ENCODE measurements around the gene CHCHD6. TPM values are rescaled to one million over a fixed set of nuclear protein-coding genes. Genes with fewer than 3 reads are reported as not detected.

CHCHD6 gene
- total RNA-seq, 2 donors from 2014 or later: 9.9 to 15.5 TPM

DNA sequence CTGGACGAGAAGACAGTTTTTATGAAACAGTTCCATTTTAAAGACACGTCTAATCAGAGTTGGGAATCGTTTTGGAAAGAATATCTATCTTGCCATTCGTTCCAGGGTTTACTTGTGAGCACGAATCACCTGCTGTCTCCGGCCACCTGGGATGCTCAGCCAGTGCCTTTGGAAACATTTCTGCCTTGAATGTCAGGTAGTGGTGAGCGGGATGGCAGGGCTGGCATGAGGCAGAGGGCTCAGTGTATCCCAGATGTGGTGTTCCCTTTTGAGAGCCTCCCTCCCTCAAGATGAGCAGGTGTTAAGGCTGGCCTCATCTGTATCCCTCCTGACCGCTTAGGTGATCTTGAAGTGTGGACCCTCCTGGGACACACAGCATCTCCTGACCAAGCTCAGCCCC, 231.0 kb downstream of the CHCHD6 start:
- Mint-ChIP-seq H3K4me1 (ENCODE audit: low read depth) (no peaks in the 10 kb centered on the region), H3K27me3 (ENCODE audit: low read depth) (no peaks in the 10 kb centered on the region), H3K36me3 (ENCODE audit: insufficient read depth in 2 of 2) (no peaks in the 10 kb centered on the region), H3K9me3 (no peaks in the 10 kb centered on the region), H3K27ac (no peak overlapping the region), H3K4me3 (no peak overlapping the region)
- no peak for ATAC-seq (replicated peaks in 1 of 2)
- DNase-seq: no peak

DNA sequence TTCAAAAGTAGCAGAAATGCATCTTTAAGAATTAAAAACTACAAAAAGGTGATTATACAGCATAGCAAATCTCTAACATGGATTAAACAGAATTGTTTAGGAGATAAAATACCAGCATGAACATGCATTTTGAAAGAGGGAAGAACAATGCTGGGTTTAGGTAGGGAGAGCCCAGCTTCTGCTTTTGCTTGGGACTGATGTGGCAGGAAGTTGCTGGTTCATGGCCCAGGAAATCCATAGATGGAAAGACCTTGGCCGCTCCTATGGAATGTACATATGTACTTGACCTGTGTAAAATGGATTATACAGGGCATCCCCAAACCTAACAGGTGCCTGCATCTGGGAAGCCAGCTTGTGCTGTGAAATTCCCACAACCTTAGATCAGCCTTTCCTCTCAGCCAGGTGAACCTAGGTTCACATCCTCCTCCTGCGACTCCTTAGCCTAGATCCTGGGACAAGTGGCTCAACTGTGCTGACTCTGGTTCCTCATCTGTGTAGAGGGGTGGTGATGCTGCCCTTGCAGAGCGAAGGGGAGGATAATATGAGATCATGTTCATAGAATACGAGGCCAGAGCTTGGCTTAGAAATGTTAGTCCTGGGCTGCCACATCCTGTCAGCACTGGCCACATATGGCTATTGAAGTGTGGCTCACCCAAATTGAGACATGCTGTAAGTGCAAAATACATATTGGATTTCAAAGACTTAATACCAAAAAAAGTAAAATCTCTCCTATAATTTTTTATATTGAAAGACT, 231.9 kb downstream of the CHCHD6 start:
- H3K27me3 Mint-ChIP-seq (ENCODE audit: low read depth): no peaks in the 10 kb centered on the region
- H3K4me1 Mint-ChIP-seq (ENCODE audit: low read depth): no peaks in the 10 kb centered on the region
- H3K27ac Mint-ChIP-seq: no peak overlapping the region
- H3K4me3 Mint-ChIP-seq: no peak overlapping the region
- DNase-seq: no peak
- H3K9me3 Mint-ChIP-seq: no peaks in the 10 kb centered on the region
- H3K36me3 Mint-ChIP-seq (ENCODE audit: insufficient read depth in 2 of 2): no peaks in the 10 kb centered on the region
- no peak for ATAC-seq (replicated peaks in 1 of 2)

DNA sequence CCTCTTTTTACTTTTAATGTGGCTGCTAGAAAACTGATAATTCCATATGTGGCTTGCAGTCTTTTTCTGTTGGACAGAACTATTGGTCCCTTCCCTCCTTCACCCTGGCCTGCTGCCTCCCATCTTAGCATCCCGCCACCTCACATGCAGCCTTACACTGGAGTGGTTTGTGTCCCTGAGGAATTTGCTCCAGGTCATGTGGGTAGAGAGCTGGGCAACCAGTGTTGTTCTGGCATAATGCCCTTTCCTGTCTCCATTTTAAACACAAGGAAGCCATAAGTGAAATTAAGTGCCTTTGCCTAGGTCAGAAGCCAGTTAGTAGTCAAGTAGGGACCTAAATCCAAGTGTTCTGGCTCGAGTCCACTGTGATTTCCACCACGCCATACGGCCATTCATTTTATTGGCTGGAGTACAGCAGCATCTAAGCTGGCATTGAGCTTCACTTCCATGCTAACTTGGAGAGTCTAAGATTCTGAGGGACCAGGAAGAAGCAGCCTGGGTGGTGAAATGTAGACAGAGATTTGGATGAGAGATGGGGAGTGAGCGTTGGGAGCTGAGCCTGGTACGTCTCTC, 232.9 kb downstream of the CHCHD6 start:
- no peak for DNase-seq
- H3K9me3 Mint-ChIP-seq: no peaks in the 10 kb centered on the region
- H3K27me3 Mint-ChIP-seq (ENCODE audit: low read depth): no peaks in the 10 kb centered on the region
- H3K4me1 Mint-ChIP-seq (ENCODE audit: low read depth): no peaks in the 10 kb centered on the region
- no peaks in the 10 kb centered on the region for H3K36me3 Mint-ChIP-seq (ENCODE audit: insufficient read depth in 2 of 2)
- H3K27ac Mint-ChIP-seq: no peak overlapping the region
- no peak for ATAC-seq (replicated peaks in 1 of 2)
- no peak overlapping the region for H3K4me3 Mint-ChIP-seq

DNA sequence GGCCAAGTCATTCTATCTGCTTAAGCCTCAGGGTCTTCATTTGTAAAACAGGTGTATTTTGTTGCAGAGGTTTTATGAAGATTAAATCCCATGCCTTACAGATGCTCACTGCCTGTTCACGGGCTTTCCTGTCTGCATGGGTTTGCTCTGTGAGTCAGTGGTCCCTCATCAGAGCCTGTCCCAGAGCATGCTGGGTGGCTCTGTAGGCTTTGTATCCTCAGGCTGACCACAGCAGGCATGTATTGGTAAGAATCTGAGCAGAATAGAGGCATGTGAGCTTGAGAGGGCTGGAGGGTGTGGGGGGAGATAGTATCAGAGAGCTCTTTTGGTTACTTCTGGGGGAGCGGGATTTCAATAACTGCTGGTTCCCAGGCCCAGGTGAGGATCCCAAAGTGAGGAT, 233.5 kb downstream of the CHCHD6 start:
- ATAC-seq (replicated peaks in 1 of 2) (peak in 1 of 2 donors; percentile 23), DNase-seq (no peak)
- H3K4me1 Mint-ChIP-seq (ENCODE audit: low read depth): no peaks in the 10 kb centered on the region
- no peaks in the 10 kb centered on the region for H3K36me3 Mint-ChIP-seq (ENCODE audit: insufficient read depth in 2 of 2)
- H3K9me3 Mint-ChIP-seq: no peaks in the 10 kb centered on the region
- H3K4me3 Mint-ChIP-seq: no peak overlapping the region
- no peak overlapping the region for H3K27ac Mint-ChIP-seq
- no peaks in the 10 kb centered on the region for H3K27me3 Mint-ChIP-seq (ENCODE audit: low read depth)

DNA sequence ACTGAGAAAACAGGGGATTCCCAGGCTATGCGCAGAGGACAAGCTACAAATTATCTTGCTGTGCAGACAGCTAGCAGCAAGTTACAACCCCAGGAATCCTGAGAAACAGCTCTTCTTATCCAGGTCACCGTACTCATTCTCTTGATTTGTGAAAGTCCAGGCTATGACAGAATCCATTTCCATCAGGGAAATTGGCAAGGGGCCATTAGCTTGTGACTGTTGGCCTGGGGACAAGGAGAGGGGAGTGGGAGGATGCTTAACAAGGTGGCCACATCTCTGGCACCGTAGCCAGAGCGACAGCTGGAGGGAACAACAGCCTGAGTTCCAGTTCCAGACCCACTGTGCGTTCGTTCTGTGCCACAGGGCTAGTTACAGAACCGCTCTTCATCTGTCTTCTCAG, 233.9 kb downstream of the CHCHD6 start:
- DNase-seq (no peak), ATAC-seq (replicated peaks in 1 of 2) (no peak)
- Mint-ChIP-seq H3K4me1 (ENCODE audit: low read depth) (no peaks in the 10 kb centered on the region), H3K27me3 (ENCODE audit: low read depth) (no peaks in the 10 kb centered on the region), H3K4me3 (no peak overlapping the region), H3K36me3 (ENCODE audit: insufficient read depth in 2 of 2) (no peaks in the 10 kb centered on the region), H3K9me3 (no peaks in the 10 kb centered on the region), H3K27ac (no peak overlapping the region)

DNA sequence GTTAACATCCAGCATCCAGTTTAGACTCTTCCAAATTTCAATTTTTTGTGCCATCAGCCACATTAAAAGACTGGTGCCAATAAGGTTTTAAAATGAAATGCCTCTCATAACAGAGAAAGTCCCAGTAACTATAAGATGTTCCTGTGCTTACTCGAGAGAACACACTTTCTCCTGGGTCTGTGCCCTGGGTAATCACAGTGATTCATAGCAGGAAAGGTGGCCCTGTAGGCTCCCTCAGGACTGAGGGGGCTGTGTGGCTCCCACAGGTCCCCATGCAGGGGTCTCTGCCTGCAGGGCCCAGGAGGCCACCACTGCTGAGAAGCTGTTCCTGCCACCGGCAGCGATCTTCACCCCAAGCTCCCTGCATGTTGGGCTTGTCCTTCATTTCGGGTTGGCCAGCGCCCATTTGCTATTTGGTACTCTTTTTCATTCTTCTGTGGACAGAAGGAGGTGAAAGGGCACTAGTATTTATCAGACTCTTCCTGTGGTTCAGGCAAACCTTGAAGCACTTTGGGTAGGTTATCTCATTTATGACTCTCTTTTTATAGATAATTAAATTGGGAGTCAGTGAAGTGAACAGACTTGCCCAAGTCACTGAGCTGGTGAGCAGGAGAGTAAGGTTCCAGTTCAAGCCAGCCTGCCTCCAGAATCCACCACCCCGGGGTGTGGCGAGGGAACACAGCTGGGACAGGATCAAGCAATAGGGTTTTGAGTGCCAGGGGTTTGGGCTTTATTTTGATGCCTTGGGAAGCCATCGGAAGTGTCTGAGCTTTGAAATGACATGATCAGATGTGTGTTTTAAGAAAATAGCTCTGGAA, 234.7 kb downstream of the CHCHD6 start:
- ATAC-seq (replicated peaks in 1 of 2) (no peak), DNase-seq (no peak)
- H3K27ac Mint-ChIP-seq: no peak overlapping the region
- no peaks in the 10 kb centered on the region for H3K9me3 Mint-ChIP-seq
- H3K4me1 Mint-ChIP-seq (ENCODE audit: low read depth): no peaks in the 10 kb centered on the region
- no peaks in the 10 kb centered on the region for H3K27me3 Mint-ChIP-seq (ENCODE audit: low read depth)
- no peak overlapping the region for H3K4me3 Mint-ChIP-seq
- H3K36me3 Mint-ChIP-seq (ENCODE audit: insufficient read depth in 2 of 2): no peaks in the 10 kb centered on the region

DNA sequence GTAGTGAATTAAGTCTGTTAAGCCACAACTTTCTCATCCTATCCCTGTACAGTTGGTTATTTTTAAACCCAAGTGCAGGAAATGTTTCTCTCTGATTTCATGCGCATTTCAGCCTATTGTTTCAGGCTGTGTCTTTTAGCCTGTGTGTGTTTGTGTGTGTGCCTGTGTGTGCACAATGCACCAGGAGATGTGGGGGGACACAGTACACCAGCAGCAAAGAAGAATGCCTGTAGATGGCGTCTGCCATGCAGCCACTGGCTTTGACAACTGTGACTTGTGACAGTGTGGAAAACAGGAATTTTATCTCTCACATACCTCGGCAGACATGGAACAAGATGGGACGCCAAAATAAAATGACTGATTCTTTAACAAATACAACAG, 235.3 kb downstream of the CHCHD6 start:
- Mint-ChIP-seq H3K27ac (no peak overlapping the region), H3K36me3 (ENCODE audit: insufficient read depth in 2 of 2) (no peaks in the 10 kb centered on the region), H3K27me3 (ENCODE audit: low read depth) (no peaks in the 10 kb centered on the region), H3K9me3 (no peaks in the 10 kb centered on the region), H3K4me3 (no peak overlapping the region), H3K4me1 (ENCODE audit: low read depth) (no peaks in the 10 kb centered on the region)
- ATAC-seq (replicated peaks in 1 of 2) (no peak), DNase-seq (no peak)

DNA sequence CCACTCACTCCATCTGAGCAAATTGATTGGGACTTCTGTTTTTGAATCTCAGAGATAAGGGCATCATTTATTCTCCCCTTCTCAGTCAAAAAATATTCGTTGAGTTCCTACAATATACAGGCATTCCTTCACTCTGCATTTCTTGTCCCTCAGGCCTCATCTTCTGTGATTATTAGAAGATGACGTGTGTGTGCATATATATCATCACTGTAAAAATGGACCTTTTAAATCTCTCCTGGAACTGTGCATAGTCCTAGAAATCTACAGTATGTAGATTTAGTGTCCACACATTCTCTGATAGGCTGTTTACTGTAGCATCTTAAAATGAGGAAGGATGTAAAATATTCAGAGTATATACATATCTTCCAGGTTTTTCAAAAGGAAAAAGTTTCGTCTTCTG, 235.7 kb downstream of the CHCHD6 start:
- Mint-ChIP-seq H3K27ac (no peak overlapping the region), H3K4me3 (no peak overlapping the region), H3K4me1 (ENCODE audit: low read depth) (no peaks in the 10 kb centered on the region), H3K27me3 (ENCODE audit: low read depth) (no peaks in the 10 kb centered on the region), H3K36me3 (ENCODE audit: insufficient read depth in 2 of 2) (no peaks in the 10 kb centered on the region), H3K9me3 (no peaks in the 10 kb centered on the region)
- DNase-seq (no peak), ATAC-seq (replicated peaks in 1 of 2) (no peak)

DNA sequence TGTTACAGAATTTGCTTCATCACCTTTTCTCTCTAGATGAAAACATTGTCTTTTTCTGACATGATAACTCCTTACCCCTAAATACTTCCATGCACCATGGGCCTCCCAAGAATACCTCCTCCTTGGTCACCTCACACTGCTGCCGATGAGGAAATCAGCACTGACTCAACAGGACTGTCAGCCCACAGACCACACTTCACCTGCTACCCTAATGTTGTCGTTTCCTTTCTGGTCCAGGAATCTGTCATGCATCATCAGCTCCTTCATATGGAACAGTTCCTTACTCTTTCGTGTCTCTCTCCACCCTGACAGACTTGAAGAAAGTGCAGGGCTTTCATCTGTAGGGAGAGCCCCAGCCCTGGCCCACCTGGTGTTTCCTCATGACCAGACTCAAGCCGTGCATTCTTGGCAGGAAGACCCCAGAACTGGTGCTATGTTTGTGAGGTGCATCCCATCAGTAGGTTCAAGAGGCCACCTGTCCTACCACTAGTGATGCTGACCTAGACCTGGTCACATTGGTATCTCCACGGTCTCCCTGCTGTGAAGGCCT, 237.8 kb downstream of the CHCHD6 start:
- Mint-ChIP-seq H3K4me1 (ENCODE audit: low read depth) (no peaks in the 10 kb centered on the region), H3K27me3 (ENCODE audit: low read depth) (no peaks in the 10 kb centered on the region), H3K27ac (no peak overlapping the region), H3K4me3 (no peak overlapping the region), H3K36me3 (ENCODE audit: insufficient read depth in 2 of 2) (no peaks in the 10 kb centered on the region), H3K9me3 (no peaks in the 10 kb centered on the region)
- DNase-seq (no peak), ATAC-seq (replicated peaks in 1 of 2) (no peak)

DNA sequence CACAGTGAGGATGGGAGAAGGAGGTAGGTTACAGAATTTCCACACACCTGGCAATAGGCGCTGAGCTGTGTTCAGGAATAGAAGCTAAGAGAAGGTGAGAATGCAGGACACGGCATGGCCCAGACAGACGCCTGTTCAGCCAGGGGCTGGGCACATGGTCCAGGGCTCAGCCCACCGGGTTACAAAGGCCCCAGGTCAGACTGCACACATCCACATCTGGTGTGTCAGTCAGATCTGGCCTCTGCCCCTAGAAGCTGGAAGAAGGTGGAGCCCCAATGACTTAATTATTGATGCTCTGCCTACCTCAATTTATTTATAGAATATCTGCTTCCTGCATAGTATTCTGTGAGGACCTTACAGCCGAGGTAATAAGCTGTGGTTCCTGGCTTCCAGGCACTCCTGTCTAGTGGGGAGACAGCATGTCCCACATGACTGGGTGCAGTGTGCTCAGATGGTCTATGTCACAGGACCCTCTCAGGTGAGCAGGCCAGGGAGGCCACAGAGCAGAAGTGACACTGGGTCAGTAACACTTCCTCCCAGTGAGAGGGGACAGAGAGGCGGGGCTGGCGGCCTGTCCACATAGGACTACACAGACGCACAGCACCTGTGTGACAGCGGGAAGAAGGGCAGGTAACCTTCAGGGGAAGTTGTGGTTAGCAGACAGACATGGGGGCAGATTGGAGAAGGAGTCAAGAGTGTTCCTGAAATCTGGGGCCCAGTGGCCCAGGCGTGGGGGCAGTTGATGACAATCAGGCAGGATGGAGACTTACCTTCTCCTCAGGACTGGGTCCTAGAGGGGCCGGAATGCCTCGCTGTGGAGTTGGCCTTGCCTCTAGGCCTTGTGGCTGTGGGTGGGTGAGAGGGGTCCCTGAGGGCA, 240.3 kb downstream of the CHCHD6 start:
- H3K9me3 Mint-ChIP-seq: no peaks in the 10 kb centered on the region
- H3K4me3 Mint-ChIP-seq: no peak overlapping the region
- no peak for DNase-seq
- H3K27ac Mint-ChIP-seq: no peak overlapping the region
- no peak for ATAC-seq (replicated peaks in 1 of 2)
- no peaks in the 10 kb centered on the region for H3K4me1 Mint-ChIP-seq (ENCODE audit: low read depth)
- no peaks in the 10 kb centered on the region for H3K36me3 Mint-ChIP-seq (ENCODE audit: insufficient read depth in 2 of 2)
- no peaks in the 10 kb centered on the region for H3K27me3 Mint-ChIP-seq (ENCODE audit: low read depth)

DNA sequence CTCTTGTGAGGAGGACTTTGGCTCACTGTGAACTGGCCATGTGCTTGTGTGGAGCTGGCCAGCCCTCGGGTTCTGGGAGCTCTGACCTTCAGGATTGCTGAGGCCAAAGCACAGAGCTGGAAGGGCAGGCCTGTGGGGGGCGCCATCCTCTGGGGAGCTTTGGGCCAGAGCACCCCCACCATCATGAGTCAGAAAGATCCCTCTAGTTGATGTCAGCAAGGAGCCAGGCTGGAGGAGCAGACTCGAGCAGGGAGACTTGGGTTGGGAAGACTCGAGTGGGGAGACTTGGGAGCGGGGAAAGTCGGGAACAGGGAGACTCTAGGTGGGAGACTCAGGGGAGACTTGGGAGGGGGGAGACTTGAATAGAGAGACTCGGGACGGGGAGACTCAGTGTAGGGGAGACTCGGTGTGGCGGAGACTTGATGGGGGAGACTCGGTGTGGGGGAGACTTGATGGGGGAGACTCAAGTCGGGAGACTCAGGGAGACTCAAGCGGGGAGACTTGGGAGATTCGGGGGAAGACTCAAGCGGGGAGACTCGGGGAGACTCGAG, 241.2 kb downstream of the CHCHD6 start:
- ATAC-seq (replicated peaks in 1 of 2): no peak
- Mint-ChIP-seq H3K36me3 (ENCODE audit: insufficient read depth in 2 of 2) (no peaks in the 10 kb centered on the region), H3K27ac (no peak overlapping the region), H3K4me3 (no peak overlapping the region), H3K9me3 (no peaks in the 10 kb centered on the region), H3K4me1 (ENCODE audit: low read depth) (no peaks in the 10 kb centered on the region), H3K27me3 (ENCODE audit: low read depth) (no peaks in the 10 kb centered on the region)
- DNase-seq: no peak

DNA sequence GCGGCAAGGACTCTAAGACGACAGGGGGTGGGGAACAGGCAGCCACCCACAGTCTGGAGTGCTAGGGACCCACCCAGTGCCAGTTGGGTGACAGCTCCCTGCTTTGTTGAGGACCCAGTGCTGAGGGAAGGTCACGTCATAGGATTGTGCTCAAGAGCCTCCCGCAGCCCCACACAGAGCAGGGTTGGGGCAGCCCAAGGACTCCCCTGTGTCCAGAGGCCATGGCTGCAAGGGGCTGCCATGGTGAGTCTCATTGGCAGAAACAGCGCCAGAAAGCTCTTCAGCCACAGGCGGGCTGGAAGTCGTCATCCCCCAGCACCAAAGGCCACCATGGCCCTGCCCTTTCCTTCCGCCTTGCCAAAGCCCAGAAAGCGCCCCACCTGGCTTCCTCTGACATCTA, 241.9 kb downstream of the CHCHD6 start:
- H3K9me3 Mint-ChIP-seq: no peaks in the 10 kb centered on the region
- DNase-seq: no peak
- no peaks in the 10 kb centered on the region for H3K36me3 Mint-ChIP-seq (ENCODE audit: insufficient read depth in 2 of 2)
- H3K4me1 Mint-ChIP-seq (ENCODE audit: low read depth): no peaks in the 10 kb centered on the region
- no peaks in the 10 kb centered on the region for H3K27me3 Mint-ChIP-seq (ENCODE audit: low read depth)
- no peak overlapping the region for H3K27ac Mint-ChIP-seq
- ATAC-seq (replicated peaks in 1 of 2): no peak
- H3K4me3 Mint-ChIP-seq: no peak overlapping the region
